GM19351 (cell line): ENCODE results near the gene MCM7.
A peak's percentile ranks its signal among the peaks of the same experiment; 100 is the strongest.
"Not testable (repeated sequence)": the region's sequence is repeated elsewhere in the genome, so short reads cannot be mapped to it uniquely, and the experiment has no call there.

Experiments used
- ATAC-seq: cut with Tn5 transposase; IDR thresholded peaks from one replicate; pipeline ENCODE4 v1.9.1; 2021; ENCODE audit warnings: mild to moderate bottlenecking, moderate library complexity; ENCODE audit not compliant: unreplicated experiment

MCM7 gene

DNA sequence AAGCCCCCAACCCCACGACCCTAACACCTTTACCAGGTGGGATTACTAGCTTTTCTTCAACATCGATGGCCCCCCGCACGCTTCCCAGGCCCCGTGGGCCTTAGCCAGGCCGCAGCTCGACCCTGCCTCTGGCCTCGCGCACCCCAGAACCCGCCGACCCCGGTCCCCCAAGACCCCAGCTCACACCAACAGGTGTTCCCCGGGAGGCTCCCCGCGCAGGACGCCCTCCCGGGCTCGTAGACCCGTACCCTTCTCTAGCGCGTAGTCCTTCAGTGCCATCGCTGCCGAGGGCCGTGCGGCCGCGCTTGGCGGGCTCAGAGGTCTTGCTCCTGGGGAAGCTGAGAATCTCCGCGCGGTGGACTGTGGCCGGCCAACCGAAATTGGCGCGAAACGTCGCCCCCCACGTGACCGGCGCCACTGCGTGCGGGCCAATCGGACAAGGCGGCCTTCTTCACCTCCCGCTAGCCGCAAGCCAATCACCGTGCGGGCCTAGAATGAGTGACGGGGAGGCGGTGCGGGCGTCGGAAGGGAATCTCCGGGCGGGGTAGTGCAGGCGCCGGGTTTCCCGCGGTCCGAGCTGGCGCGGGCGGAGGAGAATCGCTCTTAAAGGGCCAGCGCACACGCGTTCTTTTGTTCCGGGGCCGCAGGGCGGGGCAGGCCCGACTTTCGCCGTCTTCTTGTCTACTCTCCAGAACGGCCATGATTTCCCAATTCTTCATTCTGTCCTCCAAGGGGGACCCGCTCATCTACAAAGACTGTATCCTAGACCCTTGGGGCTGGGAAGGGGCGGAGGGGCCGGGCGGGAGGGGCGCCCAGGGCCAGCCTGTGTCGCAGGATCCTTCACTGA is at the start of gene MCM7, which contains the start of gene AP4M1:
TSS of gene MCM7 (minus strand) at position 382 of the 847 bp plus-strand sequence. CDS start at position 279, 103 bp downstream.
TSS of gene AP4M1 (plus strand) at position 628 of the 847 bp plus-strand sequence. CDS start at position 700, 72 bp downstream.
- peak; percentile 83 for ATAC-seq

DNA sequence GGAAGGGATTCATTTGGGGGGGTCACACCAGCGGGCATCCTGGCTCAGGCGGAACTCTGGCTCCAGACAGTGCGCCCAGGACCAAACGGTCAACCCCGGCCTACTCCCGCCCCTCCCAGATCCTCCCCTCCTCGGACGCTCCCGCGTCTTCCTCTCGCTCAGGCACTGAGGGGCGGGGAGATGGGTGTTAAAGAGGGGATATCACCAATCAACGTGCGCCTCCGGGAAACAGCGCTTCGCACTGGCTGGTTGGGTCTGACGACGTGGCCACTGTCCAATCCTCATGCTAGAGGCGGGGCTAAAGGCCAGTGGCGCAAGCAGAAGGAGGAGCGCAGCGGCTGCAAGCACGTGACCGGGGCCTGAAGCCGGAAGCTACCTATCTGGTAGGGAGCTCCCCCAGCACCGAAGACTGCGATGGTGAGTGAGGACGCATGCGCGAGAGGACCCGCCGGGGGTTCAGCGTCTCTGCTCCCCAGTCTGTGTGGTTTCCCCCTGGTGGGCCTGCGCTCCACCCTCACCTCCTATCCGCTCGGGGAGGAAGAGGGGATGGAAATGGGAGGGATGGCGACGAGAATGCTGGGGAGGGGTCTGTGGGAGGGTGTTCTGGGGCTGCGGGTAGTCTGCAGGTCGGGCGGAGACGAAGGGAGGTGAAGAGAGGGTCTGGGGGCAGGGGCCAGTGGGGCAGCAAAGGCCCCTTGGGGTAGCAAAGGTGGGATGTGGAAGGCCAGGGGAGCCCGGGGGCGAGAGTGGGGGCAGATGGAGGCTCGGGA is 47.5 kb upstream of the MCM7 start, which contains the start of gene LAMTOR4:
TSS of gene LAMTOR4 (plus strand) at position 360 of the 770 bp plus-strand sequence. CDS start at position 415, 55 bp downstream.
- ATAC-seq: peak; percentile 93

DNA sequence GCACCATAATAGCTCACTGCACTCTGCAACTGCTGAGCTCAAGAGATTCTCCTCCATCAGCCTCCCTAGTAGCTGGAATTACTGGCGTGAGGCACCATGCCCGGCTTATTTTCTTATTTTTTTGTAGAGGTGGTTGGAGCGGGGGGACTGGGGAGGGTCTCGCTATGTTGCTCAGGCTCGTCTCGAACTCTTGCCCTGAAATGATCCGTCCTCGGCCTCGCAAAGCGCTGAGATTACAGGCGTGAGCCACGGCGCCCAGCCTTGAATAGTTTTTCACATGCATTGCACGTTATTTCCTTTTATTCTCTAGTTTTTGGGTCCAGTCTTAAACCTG is 47.0 kb upstream of the MCM7 start:
- no peak for ATAC-seq

DNA sequence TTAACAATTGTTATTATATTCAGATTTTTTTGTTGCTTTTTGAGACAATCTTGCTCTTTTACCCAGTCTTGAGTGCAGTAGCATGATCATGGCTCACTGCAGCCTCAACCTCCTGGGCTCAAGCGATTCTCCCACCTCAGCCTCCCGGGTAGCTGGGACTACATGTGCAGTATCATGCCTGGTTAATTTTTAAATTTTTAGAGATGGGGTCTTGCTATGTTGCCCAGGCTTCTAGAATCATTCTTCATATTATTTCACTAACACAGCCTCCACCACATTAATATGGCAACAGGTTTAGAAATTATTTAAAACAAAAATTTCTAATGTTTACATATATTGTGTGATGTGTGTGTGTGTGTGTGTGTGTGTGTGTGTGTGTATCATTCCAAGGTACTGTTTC is 46.1 kb upstream of the MCM7 start:
- no peak for ATAC-seq

DNA sequence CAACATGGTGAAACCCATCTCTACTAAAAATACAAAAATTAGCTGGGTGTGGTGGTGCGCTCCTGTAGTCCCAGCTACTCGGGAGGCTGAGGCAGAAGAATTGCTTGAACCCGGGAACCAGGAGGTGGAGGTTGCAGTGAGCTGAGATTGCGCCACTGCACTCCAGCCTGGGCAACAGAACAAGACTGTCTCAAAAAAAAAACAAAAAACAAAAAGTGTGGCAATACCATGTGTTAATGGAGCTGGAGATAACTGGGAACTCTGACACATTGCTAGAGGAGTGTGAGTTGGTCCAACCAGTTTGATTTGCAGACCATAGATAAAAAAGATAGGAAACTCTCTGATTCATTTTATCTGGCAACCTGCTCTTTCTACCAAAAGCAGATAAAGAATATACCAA is 45.2 kb upstream of the MCM7 start:
- not testable (repeated sequence) for ATAC-seq

DNA sequence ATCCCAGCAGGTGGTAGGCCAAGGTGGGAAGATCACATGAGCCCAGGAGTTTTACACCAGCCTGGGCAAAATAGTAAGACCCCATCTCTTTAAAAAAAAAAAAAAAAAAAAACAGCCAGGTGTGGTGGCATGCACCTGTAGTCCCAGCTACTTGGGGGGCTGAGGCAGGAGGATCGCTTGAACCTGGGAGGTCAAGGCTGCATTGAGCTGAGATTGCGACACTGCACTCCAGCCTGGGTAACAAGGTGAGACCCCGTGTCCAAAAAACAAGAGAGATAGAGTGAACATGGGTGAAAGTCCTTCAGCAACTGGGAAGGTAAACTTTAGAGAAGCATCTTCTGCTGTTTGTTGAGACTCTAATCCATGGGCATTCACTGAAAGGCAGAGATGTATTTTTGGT is 41.3 kb upstream of the MCM7 start:
- no peak for ATAC-seq

DNA sequence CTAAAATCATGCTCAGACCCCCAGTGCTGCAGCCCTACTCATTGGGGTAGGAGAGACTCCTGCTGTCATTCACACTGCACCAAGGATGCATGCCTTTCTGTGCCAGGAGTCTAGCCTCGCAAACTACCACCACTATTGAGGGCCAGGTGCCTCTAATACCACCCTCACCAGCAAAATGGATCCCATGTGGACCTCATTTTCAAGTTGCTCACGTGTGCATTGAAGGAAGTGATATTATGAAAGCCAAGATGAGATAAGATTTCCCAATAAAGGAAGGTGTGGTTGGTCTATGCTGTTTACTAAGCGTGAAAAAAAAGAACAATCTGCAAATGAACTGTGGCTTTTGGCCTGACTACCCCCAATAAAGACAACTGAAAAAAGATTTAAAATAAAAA is 40.4 kb upstream of the MCM7 start:
- no peak for ATAC-seq

DNA sequence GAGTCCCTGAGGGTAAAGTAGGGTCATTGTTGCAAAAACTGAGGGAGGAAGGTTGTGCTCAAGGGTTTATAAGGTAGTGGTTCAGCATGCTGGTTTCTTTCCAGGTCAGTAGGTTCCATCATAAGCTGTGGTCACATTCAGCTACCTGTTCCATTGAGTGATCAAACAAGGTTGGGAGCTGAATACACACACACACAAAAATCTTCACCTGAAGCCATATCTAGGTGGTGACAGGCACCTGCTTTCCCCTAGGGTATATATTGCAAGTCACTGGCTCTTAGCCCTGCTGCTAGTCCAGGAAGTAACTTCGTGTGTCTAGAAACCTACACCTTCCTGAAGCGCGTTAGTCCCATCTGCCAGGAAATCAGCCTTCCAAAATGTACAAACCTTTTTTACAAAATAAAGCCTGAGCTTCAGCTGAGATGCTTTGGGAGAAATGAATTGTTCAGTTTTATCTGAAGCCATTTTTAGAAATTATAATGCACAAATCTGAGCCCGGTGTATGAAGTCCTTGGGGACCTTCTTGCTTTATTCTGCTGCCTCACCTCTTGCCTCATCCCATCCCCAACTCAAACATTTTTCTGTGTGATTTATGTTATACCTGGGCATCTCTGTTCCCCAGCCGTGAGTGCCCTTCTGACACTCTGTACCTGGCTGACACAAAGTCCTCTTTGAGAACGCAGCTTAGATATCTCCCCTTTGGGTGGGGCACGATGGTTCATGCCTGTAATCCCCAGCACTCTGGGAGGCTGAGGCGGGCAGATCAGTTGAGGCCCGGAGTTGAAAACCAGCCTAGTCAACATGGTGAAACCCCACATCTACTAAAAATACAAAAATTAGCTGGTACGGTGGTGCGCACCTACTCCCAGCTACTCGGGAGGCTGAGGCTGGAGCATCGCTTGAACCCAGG is 36.9 kb upstream of the MCM7 start:
- ATAC-seq: no peak

DNA sequence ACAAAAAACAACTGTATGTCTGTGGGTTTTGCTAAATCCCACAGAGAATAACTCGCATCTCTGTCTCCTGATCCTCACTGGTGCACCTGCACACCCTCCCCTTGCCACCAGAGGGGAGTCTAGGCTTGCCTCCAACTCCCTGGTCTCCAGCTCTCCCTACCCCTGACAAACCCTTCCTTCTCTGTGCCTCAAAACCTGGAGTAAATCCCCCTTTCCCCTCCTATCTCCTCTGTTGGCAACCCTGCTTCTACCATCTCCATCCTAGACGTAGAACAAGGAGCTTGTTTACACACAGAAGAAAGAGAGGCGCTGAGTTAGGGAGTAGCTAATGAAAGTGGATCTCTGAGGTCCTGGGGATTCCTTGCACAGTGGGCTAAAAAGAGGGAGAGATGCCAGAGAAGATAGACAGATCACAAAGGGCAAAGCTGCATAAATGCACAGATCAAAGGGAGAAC is 31.5 kb upstream of the MCM7 start:
- ATAC-seq: peak; percentile 69

DNA sequence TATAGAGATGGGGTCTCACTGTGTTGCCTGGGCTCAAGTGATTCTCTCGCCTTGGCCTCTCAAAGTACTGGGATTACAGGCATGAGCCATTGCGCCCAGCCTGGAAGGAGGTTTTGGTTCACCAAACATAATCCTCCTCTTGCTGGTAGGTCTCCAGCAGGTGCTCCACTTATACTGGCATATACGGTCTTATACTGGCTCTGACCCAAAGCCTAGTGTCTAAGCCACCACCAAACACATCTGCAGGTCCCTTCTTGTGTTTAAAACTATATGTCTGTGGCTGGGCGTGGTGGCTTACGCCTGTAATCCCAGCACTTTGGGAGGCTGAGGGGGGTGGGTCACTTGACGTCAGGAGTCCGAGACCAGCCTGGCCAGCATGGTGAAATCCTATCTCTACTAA is 30.9 kb upstream of the MCM7 start:
- ATAC-seq: no peak

DNA sequence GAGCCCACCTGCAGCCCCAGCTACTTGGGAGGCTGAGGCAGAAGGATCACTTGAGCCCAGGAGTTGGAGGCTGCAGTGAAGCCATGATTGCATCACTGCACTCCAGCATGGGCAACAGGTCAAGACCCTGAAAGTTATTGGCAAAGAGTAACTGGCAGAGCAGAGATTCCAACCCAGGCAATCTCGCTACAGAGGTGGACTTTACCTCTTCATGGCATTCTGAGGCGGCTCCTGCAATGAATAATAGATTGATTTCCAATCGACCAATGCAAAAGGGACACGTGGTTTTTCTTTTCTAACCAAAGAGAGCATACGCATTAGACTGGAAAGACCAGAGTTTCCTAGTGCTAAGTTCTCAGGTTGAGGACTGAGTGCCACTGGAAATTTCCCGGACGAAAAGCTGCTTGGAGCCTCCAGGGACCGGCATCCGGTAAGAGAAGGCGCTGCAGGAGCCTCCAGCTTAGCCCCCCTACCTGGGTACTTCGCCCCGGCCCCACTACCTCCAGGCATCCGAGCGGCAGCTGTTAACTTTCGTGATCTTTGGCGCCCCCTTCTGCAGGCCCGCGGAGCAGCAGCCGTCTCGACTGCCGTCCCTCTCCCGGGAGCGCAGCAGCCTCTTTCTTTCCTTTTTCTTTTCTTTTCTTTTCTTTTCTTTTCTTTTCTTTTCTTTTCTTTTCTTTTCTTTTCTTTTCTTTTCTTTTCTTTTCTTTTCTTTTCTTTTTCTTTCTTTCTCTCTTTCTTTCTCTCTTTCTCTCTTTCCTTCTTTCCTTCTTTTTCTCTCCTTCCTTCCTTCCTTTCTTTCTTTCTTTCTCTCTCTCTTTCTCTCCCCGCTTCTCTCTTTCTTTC is 29.6 kb upstream of the MCM7 start:
- ATAC-seq: no peak

DNA sequence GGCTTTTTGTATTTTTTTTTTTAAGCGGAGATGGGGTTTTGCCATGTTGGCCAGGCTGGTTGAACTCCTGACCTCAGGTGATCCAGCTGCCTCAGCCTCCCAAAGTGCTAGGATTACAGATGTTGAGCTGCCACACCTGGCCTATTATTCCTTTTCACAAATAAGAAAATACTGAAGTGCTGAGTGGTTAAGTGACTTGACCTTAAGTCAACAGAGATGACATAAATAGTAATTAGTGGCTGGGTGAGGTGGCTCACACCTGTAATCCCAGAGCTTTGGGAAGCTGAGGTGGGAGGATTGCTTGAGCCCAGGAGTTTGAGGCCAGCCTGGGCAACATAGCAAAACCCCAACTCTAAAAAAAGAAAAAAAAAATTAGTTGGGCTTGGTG is 29.0 kb upstream of the MCM7 start:
- ATAC-seq: not testable (repeated sequence)

DNA sequence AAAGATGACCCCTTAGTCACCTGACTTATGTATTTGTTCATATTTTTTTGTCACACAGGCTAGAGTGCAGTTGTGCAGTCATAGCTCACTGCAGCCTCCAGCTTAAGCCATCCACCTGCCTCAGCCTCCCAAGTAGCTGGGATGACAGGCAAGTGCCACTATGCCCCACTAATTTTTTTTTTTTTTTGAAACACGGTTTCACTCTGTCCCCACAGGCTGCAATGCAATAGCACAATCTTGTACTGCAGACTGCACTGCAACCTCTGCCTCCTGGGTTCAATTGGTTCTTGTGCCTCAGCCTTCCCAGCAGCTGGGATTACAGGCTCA is 27.4 kb upstream of the MCM7 start:
- no peak for ATAC-seq

DNA sequence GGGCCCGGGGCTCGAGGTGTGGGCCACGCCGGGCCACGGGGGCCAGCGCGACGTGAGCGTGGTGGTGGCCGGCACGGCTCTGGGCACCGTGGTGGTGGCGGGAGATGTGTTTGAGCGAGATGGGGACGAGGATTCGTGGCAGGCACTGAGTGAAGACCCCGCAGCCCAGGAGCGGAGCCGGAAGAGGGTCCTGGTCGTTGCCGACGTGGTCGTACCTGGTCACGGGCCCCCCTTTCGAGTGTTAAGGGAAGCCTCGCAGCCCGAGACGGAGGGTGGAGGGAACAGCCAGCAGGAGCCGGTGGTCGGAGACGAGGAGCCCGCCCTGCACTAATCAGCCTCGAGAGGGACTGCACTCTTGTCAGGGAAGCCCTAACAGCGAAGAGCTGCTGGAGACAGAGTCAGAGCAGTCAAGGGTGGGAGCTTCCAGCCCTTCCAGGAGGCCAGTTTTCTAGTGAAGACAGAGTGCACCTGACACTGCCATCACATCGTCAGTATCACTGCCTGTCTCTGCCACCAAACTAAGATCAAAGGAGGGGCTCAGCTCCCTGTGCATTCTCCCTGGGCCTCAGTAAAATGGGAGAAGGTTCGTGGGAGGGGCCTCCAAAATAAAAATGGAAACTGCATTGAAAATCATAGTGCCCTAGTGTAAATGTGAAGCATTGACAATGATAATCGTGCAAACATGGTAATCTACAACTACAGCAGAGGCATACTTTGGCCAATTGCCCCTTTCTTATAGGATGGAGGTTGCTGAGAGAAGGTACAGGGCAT is 26.9 kb upstream of the MCM7 start:
- no peak for ATAC-seq

DNA sequence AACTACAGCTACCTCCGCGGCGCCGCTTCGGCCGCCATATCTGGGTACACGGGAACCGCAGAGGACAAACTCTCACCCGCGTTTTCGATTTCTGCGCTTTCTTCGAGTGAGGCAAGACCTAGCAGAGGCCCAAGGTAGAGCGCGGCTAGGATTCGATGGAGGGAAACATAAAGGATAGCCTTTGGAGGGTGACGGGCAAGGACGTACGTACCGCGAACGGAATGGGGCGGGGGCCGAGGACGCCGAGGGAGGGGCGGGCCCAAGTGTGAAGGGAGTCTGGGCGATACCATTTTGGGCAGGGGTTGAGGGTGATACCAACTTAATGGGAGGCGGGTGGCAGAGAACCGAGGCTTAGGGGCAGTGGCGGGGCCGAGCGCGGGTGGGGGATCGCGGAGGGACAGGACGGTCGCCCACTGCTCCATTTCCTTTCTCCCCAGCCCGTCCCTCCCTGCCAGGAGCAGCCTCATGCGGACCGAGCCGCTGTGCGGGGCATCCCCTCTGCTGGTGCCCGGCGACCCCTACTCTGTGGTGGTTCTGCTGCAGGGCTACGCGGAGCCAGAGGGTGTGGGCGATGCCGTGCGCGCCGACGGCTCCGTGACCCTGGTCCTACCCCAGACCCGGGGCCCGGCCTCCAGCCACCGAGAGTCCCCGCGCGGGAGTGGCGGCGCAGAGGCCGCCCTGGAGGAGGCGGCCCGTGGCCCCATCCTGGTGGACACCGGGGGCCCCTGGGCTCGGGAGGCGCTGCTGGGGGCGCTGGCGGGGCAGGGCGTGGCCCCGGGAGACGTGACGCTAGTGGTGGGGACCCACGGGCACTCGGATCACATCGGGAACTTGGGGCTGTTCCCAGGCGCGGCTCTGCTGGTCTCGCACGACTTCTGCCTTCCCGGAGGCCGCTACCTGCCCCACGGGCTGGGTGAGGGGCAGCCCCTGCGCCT is 26.0 kb upstream of the MCM7 start, which contains the start of gene MBLAC1:
TSS of gene MBLAC1 (plus strand) at position 37 of the 935 bp plus-strand sequence. CDS start at position 466, 429 bp downstream.
- ATAC-seq: peak; percentile 57

DNA sequence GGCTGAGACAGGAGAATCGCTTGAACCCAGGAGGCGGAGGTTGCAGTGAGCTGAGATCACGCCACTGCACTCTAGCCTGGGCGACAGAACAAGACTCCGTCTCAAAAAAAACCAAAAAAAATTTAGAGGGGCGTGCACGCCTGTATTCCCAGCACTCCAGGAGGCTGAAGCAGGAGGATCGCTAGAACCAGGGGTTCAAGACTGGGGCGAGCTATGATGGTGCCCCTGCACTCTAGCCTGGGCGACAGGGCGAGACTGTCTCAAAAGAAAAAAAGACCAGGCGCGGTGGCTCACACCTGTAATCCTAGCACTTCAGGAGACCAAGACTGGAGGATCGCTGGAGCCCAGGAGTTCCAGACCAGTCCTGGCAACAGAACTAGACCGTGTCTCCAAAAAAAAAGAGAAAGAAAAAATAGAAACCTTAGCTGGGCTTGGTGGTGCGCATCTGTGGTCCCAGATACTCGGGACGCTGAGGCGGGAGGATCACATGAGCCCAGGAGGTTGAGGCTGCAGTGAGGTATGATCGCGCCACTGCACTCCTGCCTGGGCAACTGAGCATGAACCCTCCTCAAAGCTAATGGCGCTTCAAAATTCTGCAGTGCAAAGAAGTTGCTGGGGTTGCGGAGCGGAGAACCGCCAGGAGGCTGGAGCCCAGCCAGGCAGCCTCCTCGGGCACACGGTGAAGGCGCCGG is 25.2 kb upstream of the MCM7 start:
- ATAC-seq: peak; percentile 24
